Esophagus squamous epithelium (tissue), 5 donors: Measurements from ENCODE around the gene CELF2. TPM values are rescaled to one million over a fixed set of nuclear protein-coding genes. Genes with fewer than 3 reads are reported as not detected.

Experiments
- DNase-seq: peaks from one replicate; lab custom pipeline; 2025; lab: John Stamatoyannopoulos, UW
- H3K27ac ChIP-seq, 4 donors: fragments of 200-600 bp; sonication (generic); one replicate each; pipeline ENCODE4 v1.5.1; 2016 to 2019; ENCODE audit warnings: mild to moderate bottlenecking in 1 of 4
- H3K27me3 ChIP-seq, 4 donors: fragments of 200-600 bp; sonication (generic); 1 replicate in 3 of 4; 2 replicates in 1 of 4; pipeline versions ENCODE4 v1.5.1 to v1.6.0; 2017 to 2021; ENCODE audit warnings: antibody characterized with exemption in 1 of 4
- H3K36me3 ChIP-seq, 3 donors: fragments of 200-600 bp; sonication (generic); one replicate each; pipeline ENCODE4 v1.5.1; 2016 to 2019
- H3K4me1 ChIP-seq, 3 donors: fragments of 200-600 bp; sonication (generic); one replicate each; pipeline ENCODE4 v1.5.1; 2017 to 2019
- H3K4me3 ChIP-seq, 4 donors: fragments of 200-600 bp; sonication (generic); 1 replicate in 3 of 4; 2 replicates in 1 of 4; pipeline ENCODE4 v1.5.1; 2016 to 2019; ENCODE audit warnings: mild to moderate bottlenecking in 2 of 4, moderate library complexity in 1 of 4
- H3K9me3 ChIP-seq, 3 donors: fragments of 200-600 bp; sonication (generic); one replicate each; pipeline ENCODE4 v1.5.1; 2016 to 2019
- POLR2A ChIP-seq, 4 donors: fragments of 450-650 bp; IDR thresholded peaks; one replicate each; pipeline ENCODE4 v1.6.1; 2017; ENCODE audit warnings: antibody characterized with exemption in 4 of 4, mild to moderate bottlenecking in 4 of 4, moderate library complexity in 3 of 4
- WGBS, 2 donors: methylation state at CpG; one replicate each; pipeline ENCODE4 v1.1.5; 2018; 5-methylcytosine and 5-hydroxymethylcytosine counted together
- intact Hi-C: fragments of 100-400 bp; cut with DNase I; formaldehyde crosslinking; loops from one replicate; pipeline ENCODE4 v1.15.0; 2022
- total RNA-seq, 4 donors: library from RNA; depleted of rRNA; stranded (reverse); fragments of >200 nt; gene quantifications; one replicate each; pipeline ENCODE4 v1.1.0, GENCODE V29; 2016
- TF ChIP-seq, protein P1 (sequence below), 6 experiments: fragments of 450-650 bp in 4 of 6; fragments of 200-600 bp in 2 of 6; sonication (generic) in 2 of 6; IDR thresholded peaks; one replicate each; pipeline ENCODE4 v1.5.1; 2016 to 2019; ENCODE audit warnings: antibody characterized with exemption in 6 of 6, mild to moderate bottlenecking in 4 of 6, moderate library complexity in 4 of 6
- donor health status: DM: yes; HTN: yes; CAD: no.

The CELF2 gene
- total RNA-seq, 4 donors from 2014 or later, result 4.2 to 62.4 (median 13.5) TPM

DNA sequence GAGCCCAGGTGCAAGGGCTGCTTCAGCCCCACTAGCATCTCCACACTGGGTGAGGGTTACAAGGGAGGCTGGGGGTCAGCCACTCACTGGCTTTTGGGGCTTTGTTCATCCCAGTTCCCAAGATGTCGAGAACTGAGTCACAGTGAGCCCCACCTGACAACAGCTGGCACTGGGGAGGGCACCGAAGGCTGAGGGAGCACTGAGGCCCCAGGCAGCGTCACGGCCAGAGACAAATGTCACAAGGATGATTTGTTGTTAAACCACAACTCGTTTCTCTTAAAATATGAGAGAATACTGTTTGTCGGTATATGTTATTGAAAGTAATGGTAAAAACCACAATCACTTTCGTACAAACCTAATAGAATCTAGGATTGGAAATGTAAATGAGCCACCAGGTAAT, 219.9 kb downstream of the CELF2 start:
- WGBS, 2 donors, result 74 to 84% methylated on average over 7 of the region's 7 CpGs
- Histone ChIP-seq H3K4me3 (no peak overlapping the region), H3K27ac (no peak overlapping the region), H3K36me3 (peaks cover 0 to 10% (median 0%) of the 10 kb centered on the region in 3 donors), H3K4me1 (peaks cover 0 to 31% (median 5%) of the 10 kb centered on the region in 3 donors), H3K27me3 (no peaks in the 10 kb centered on the region), H3K9me3 (no peaks in the 10 kb centered on the region)
- no peak for DNase-seq
- intact Hi-C loops, result no loop called here
- TF ChIP-seq, protein P1, sequence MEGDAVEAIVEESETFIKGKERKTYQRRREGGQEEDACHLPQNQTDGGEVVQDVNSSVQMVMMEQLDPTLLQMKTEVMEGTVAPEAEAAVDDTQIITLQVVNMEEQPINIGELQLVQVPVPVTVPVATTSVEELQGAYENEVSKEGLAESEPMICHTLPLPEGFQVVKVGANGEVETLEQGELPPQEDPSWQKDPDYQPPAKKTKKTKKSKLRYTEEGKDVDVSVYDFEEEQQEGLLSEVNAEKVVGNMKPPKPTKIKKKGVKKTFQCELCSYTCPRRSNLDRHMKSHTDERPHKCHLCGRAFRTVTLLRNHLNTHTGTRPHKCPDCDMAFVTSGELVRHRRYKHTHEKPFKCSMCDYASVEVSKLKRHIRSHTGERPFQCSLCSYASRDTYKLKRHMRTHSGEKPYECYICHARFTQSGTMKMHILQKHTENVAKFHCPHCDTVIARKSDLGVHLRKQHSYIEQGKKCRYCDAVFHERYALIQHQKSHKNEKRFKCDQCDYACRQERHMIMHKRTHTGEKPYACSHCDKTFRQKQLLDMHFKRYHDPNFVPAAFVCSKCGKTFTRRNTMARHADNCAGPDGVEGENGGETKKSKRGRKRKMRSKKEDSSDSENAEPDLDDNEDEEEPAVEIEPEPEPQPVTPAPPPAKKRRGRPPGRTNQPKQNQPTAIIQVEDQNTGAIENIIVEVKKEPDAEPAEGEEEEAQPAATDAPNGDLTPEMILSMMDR (IDR thresholded peaks at IDR 0.05), result no peak
- TF ChIP-seq POLR2A (IDR thresholded peaks at IDR 0.05), result no peak

DNA sequence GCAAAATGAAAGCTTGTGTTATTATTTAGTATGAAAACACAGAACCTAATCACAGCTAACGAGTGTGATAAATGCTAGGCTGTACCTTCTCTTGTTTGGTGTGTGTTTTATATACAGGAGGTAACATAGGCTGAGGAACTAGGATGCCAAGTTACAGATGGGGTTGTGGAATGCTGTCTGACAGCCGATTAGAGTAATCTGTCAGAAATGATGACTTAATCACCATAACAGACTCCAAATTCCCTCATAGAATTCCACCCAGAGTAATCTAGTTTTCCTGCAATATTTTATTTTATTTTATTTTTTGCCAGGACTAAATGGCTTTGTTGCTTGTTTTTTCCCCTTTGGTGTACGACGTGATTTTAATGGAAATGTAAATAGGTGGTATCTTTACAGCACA, 221.2 kb downstream of the CELF2 start:
- no peak for DNase-seq
- peaks cover 0 to 38% (median 8%) of the 10 kb centered on the region in 3 donors for H3K4me1 ChIP-seq
- no peak overlapping the region for H3K27ac ChIP-seq
- intact Hi-C loops, result no loop called here
- 60 to 68% methylated on average over 4 of the region's 4 CpGs for WGBS, 2 donors
- H3K27me3 ChIP-seq, result no peaks in the 10 kb centered on the region
- TF ChIP-seq, protein P1 (IDR thresholded peaks at IDR 0.05), result no peak
- no peak for TF ChIP-seq POLR2A (IDR thresholded peaks at IDR 0.05)
- no peak overlapping the region for H3K4me3 ChIP-seq
- no peaks in the 10 kb centered on the region for H3K36me3 ChIP-seq
- no peaks in the 10 kb centered on the region for H3K9me3 ChIP-seq

DNA sequence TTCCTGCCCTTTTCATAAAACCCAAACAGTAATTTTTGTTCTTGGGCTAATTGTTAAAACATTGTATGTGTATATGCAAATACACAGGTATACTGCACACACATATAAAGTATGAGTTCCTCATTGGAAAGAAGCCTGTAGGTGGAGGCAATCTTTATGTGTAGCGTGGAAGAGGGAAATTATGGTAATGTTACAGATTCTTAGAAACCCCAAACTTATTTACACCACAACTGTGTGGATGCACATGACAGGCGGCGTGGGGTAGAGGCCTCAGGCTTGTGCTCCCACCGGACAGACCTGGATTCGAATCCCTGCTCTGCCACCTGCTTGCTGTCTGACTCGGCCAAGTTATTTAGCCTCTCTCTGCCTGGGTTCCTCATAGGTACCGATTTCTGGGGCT, 223.0 kb downstream of the CELF2 start:
- TF ChIP-seq, protein P1 (IDR thresholded peaks at IDR 0.05), result no peak
- no peak for TF ChIP-seq POLR2A (IDR thresholded peaks at IDR 0.05)
- Histone ChIP-seq H3K27ac (no peak overlapping the region), H3K9me3 (no peaks in the 10 kb centered on the region), H3K4me3 (no peak overlapping the region), H3K4me1 (peaks cover 0 to 43% (median 8%) of the 10 kb centered on the region in 3 donors), H3K27me3 (no peaks in the 10 kb centered on the region), H3K36me3 (no peaks in the 10 kb centered on the region)
- DNase-seq, result no peak
- WGBS, 2 donors, result 90 to 92% methylated on average over 7 of the region's 7 CpGs
- intact Hi-C loops, result no loop called here

DNA sequence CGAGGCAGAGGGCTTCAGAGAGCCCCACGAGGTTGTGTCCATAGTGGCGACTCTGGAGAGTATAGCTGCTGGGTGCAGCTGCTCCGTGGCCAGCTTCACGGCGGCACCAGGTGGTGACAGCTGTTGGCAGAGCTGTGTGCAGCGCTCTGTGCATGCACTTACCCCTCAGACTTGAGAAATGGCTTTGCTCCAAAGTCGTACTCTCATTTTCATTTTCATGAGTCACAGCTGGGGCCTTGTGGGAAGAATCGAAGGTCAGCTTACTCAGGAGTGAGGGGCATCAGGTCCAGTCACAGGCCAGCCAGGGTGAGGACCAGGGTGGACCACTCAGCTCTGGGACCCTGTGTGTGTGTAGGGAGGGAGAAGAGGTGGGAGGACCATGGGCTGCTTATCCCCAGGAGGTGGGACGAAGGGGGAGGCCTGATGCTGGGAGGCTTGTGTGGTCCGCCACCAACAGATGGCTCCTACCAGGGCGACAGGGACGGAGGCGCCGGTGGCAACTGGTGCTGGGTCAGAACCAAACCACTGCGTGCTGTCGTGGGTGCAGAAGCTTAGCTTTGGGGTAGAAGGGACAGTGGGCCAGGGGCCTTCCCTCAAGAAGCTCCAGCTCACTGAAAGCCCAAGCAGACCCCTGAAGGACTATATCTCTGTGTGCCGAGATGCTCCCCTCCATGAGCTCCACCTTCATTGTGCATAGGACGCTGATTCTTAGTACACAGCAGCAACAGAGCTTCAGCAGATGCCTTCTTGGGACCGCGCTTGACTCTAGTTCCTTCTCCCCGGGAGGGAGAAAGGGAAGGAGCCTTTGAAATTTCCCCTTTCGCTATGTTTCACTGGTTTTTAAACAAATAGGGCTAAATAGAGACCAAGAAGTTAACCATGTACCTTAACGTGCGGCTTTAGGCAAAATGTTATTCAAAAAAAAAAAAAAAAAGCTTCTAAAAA, 225.0 kb downstream of the CELF2 start:
- Histone ChIP-seq H3K27me3 (no peaks in the 10 kb centered on the region), H3K36me3 (no peaks in the 10 kb centered on the region), H3K4me3 (no peak overlapping the region), H3K9me3 (no peaks in the 10 kb centered on the region), H3K27ac (peak overlapping the region in 1 of 4 donors; percentile 58), H3K4me1 (peaks cover 0 to 43% (median 8%) of the 10 kb centered on the region in 3 donors)
- intact Hi-C loops, result no loop called here
- DNase-seq, result no peak
- TF ChIP-seq, protein P1 (IDR thresholded peaks at IDR 0.05), result no peak
- TF ChIP-seq POLR2A (IDR thresholded peaks at IDR 0.05), result no peak
- WGBS, 2 donors, result 64 to 65% methylated on average over 9 to 20 of the region's 25 CpGs
